ENCODE measurements around the gene RBFOX2. TPM values are rescaled to one million over a fixed set of nuclear protein-coding genes. Genes with fewer than 3 reads are reported as not detected.

RBFOX2 gene
- polyA plus RNA-seq, 1 of the 3 experiments (the other 2 are of a cell fraction) = 115 TPM

GRCh38 chr22:35746248-35746647 lies 282.4 kb downstream of the RBFOX2 start:
- TF ChIP-seq PBX3 (IDR thresholded peaks at IDR 0.05) (no peak), FOXJ3 (CRISPR knock-in tag; IDR thresholded peaks at IDR 0.05) (no peak)
- H4K20me1 ChIP-seq (ENCODE audit: insufficient read depth) = peaks cover 8% of the 10 kb centered on the region; the same call in 1 of the 2 replicates
- H3K9ac ChIP-seq = no peak overlapping the region
- no peaks in the 10 kb centered on the region for H3K27me3 ChIP-seq (ENCODE audit: insufficient read depth)
- POLR2A ChIA-PET = interaction anchor here (0.6 kb wide), 1 partner anchor 29 kb away, joined by 3 read pairs; the partner anchor contains the start of gene APOL5
- no peaks in the 10 kb centered on the region for H3K9me3 ChIP-seq
- peaks cover 16% of the 10 kb centered on the region for H3K79me2 ChIP-seq (ENCODE audit: insufficient read depth)
- no peak overlapping the region for H2AFZ ChIP-seq (ENCODE audit: low read depth)
- H3K4me2 ChIP-seq = no peak overlapping the region
- H3K27ac ChIP-seq (ENCODE audit: low read depth in 2 of 2, low read length in 1 of 2) = no peak overlapping the region
- DNase-seq = no peak
- no peak overlapping the region for H3K4me3 ChIP-seq (ENCODE audit: low read depth in 2 of 2, low read length in 1 of 2)
- WGBS (ENCODE audit: low lambda C conversion rate) = 81% methylated on average over 5 of the region's 9 CpGs
- CTCF ChIA-PET = interaction anchor here (0.8 kb wide), 1 partner anchor 95 kb away, joined by 4 read pairs; no protein-coding TSS in a partner anchor
- H3K36me3 ChIP-seq (replicated peaks in 1 of 2; ENCODE audit: control insufficient read depth in 1 of 2, insufficient read depth in 2 of 2, low read length in 1 of 2) = peaks cover 39 to 62% of the 10 kb centered on the region in 2 experiments
- no peaks in the 10 kb centered on the region for H3K9me2 ChIP-seq
- peaks cover 55% of the 10 kb centered on the region for H3F3A ChIP-seq (replicated peaks; ENCODE audit: insufficient read depth)
- H3K4me1 ChIP-seq (ENCODE audit: control insufficient read depth in 1 of 2, insufficient read depth in 2 of 2, low read depth in 1 of 2, low read length in 1 of 2) = peaks cover 44% of the 10 kb centered on the region in 2 experiments

GRCh38 chr22:35743326-35743860 lies 285.2 kb downstream of the RBFOX2 start:
- Histone ChIP-seq H3K27ac (ENCODE audit: low read depth in 2 of 2, low read length in 1 of 2) (peak overlapping the region; percentile 69 to 86; a peak in 3 of 4 replicates), H3K9ac (peak overlapping the region; percentile 50; the same call in 1 of the 2 replicates), H2AFZ (ENCODE audit: low read depth) (no peak overlapping the region), H3K27me3 (ENCODE audit: insufficient read depth) (no peaks in the 10 kb centered on the region), H3K4me3 (ENCODE audit: low read depth in 2 of 2, low read length in 1 of 2) (no peak overlapping the region), H3F3A (replicated peaks; ENCODE audit: insufficient read depth) (peaks cover 57% of the 10 kb centered on the region), H3K79me2 (ENCODE audit: insufficient read depth) (peaks cover 27% of the 10 kb centered on the region), H3K36me3 (replicated peaks in 1 of 2; ENCODE audit: control insufficient read depth in 1 of 2, insufficient read depth in 2 of 2, low read length in 1 of 2) (peaks cover 50 to 70% of the 10 kb centered on the region in 2 experiments), H3K9me3 (no peaks in the 10 kb centered on the region), H3K9me2 (no peaks in the 10 kb centered on the region), H3K4me2 (peak overlapping the region; percentile 62; the same call in 1 of the 2 replicates), H4K20me1 (ENCODE audit: insufficient read depth) (peaks cover 8% of the 10 kb centered on the region; the same call in 1 of the 2 replicates), H3K4me1 (ENCODE audit: control insufficient read depth in 1 of 2, insufficient read depth in 2 of 2, low read depth in 1 of 2, low read length in 1 of 2) (peaks cover 37 to 49% of the 10 kb centered on the region in 2 experiments)
- ChIA-PET CTCF (interaction anchor here (1.0 to 2.0 kb wide), 2 partner anchors 8 to 112 kb away, joined by 3 to 6 read pairs; no protein-coding TSS in a partner anchor), POLR2A (no interaction called here)
- no peak for DNase-seq
- TF ChIP-seq RXRA (IDR thresholded peaks at IDR 0.05; ENCODE audit: borderline replicate concordance, low read depth) (no peak), ELF1 (IDR thresholded peaks at IDR 0.05) (no peak), PBX3 (IDR thresholded peaks at IDR 0.05) (no peak), RAD21 (IDR thresholded peaks at IDR 0.05; ENCODE audit: low read length) (no peak), RCOR1 (IDR thresholded peaks at IDR 0.05; ENCODE audit: low read length) (no peak), POLR2AphosphoS5 (IDR thresholded peaks at IDR 0.05; ENCODE audit: low read depth, low read length) (no peak), GATA2 (CRISPR knock-in tag; IDR thresholded peaks at IDR 0.05) (no peak), CHD2 (IDR thresholded peaks at IDR 0.05; ENCODE audit: low read length, partially characterized antibody) (no peak), TEAD4 (IDR thresholded peaks at IDR 0.05; ENCODE audit: borderline replicate concordance, insufficient read depth) (no peak), FOXM1 (IDR thresholded peaks at IDR 0.05; ENCODE audit: low read depth) (no peak), MAX (IDR thresholded peaks at IDR 0.05; ENCODE audit: low read depth) (no peak), SIN3A (IDR thresholded peaks at IDR 0.05; ENCODE audit: borderline replicate concordance, low read depth, low read length) (no peak), TAF1 (IDR thresholded peaks at IDR 0.05; ENCODE audit: borderline replicate concordance, low read depth, low read length) (no peak), MXI1 (IDR thresholded peaks at IDR 0.05; ENCODE audit: low read depth, low read length) (no peak), TCF12 (IDR thresholded peaks at IDR 0.05) (no peak)
- TF ChIP-seq, protein P1, sequence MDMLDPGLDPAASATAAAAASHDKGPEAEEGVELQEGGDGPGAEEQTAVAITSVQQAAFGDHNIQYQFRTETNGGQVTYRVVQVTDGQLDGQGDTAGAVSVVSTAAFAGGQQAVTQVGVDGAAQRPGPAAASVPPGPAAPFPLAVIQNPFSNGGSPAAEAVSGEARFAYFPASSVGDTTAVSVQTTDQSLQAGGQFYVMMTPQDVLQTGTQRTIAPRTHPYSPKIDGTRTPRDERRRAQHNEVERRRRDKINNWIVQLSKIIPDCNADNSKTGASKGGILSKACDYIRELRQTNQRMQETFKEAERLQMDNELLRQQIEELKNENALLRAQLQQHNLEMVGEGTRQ (IDR thresholded peaks at IDR 0.05; ENCODE audit: borderline replicate concordance, low read depth, low read length) = no peak
- TF ChIP-seq, protein P2, sequence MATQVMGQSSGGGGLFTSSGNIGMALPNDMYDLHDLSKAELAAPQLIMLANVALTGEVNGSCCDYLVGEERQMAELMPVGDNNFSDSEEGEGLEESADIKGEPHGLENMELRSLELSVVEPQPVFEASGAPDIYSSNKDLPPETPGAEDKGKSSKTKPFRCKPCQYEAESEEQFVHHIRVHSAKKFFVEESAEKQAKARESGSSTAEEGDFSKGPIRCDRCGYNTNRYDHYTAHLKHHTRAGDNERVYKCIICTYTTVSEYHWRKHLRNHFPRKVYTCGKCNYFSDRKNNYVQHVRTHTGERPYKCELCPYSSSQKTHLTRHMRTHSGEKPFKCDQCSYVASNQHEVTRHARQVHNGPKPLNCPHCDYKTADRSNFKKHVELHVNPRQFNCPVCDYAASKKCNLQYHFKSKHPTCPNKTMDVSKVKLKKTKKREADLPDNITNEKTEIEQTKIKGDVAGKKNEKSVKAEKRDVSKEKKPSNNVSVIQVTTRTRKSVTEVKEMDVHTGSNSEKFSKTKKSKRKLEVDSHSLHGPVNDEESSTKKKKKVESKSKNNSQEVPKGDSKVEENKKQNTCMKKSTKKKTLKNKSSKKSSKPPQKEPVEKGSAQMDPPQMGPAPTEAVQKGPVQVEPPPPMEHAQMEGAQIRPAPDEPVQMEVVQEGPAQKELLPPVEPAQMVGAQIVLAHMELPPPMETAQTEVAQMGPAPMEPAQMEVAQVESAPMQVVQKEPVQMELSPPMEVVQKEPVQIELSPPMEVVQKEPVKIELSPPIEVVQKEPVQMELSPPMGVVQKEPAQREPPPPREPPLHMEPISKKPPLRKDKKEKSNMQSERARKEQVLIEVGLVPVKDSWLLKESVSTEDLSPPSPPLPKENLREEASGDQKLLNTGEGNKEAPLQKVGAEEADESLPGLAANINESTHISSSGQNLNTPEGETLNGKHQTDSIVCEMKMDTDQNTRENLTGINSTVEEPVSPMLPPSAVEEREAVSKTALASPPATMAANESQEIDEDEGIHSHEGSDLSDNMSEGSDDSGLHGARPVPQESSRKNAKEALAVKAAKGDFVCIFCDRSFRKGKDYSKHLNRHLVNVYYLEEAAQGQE (IDR thresholded peaks at IDR 0.05; ENCODE audit: low read depth, low read length) = no peak
- TF ChIP-seq, protein P3, sequence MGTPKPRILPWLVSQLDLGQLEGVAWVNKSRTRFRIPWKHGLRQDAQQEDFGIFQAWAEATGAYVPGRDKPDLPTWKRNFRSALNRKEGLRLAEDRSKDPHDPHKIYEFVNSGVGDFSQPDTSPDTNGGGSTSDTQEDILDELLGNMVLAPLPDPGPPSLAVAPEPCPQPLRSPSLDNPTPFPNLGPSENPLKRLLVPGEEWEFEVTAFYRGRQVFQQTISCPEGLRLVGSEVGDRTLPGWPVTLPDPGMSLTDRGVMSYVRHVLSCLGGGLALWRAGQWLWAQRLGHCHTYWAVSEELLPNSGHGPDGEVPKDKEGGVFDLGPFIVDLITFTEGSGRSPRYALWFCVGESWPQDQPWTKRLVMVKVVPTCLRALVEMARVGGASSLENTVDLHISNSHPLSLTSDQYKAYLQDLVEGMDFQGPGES (IDR thresholded peaks at IDR 0.05; ENCODE audit: low read depth, low read length) = no peak
- 88% methylated on average over 6 of the region's 6 CpGs for WGBS (ENCODE audit: low lambda C conversion rate)
